Esophagus muscularis mucosa (tissue), 4 donors: ENCODE results near the gene GPRIN3. TPM values are rescaled to one million over a fixed set of nuclear protein-coding genes. Genes with fewer than 3 reads are reported as not detected.
"Not testable (repeated sequence)": the region's sequence is repeated elsewhere in the genome, so short reads cannot be mapped to it uniquely, and the experiment has no call there.

ENCODE experiments used
- DNase-seq: peaks from one replicate; pipeline ENCODE4 v3.0.0-alpha.2; 2017; ENCODE audit errors: extremely low spot score
- H3K27ac ChIP-seq, 4 donors: fragments of 200-600 bp; sonication (generic); replicated peaks in 1 of 4; 1 replicate in 3 of 4; 2 replicates in 1 of 4; pipeline ENCODE4 v1.5.1; 2016 to 2019; ENCODE audit warnings: mild to moderate bottlenecking in 1 of 4
- H3K27me3 ChIP-seq, 4 donors: fragments of 200-600 bp; sonication (generic); one replicate each; pipeline versions ENCODE4 v1.5.1 to v1.6.0; 2016 to 2019
- H3K36me3 ChIP-seq, 4 donors: fragments of 200-600 bp; sonication (generic); one replicate each; pipeline ENCODE4 v1.5.1; 2016 to 2019
- H3K4me1 ChIP-seq, 4 donors: fragments of 200-600 bp; sonication (generic); one replicate each; pipeline ENCODE4 v1.5.1; 2016 to 2019
- H3K4me3 ChIP-seq, 4 donors: fragments of 200-600 bp; sonication (generic); 1 replicate in 2 of 4; 2 replicates in 2 of 4; pipeline ENCODE4 v1.5.1; 2016 to 2019; ENCODE audit warnings: mild to moderate bottlenecking in 4 of 4, moderate library complexity in 1 of 4
- H3K9me3 ChIP-seq, 4 donors: fragments of 200-600 bp; sonication (generic); 1 replicate in 3 of 4; 2 replicates in 1 of 4; pipeline ENCODE4 v1.5.1; 2016 to 2019
- EP300 ChIP-seq: sonication (generic); formaldehyde crosslinking; IDR thresholded peaks from one replicate; pipeline ENCODE4 v1.6.1; 2017; ENCODE audit warnings: antibody characterized with exemption
- POLR2A ChIP-seq: fragments of 450-650 bp; IDR thresholded peaks from one replicate; pipeline ENCODE4 v1.6.1; 2017; ENCODE audit warnings: antibody characterized with exemption, moderate library complexity, mild to moderate bottlenecking, low read depth
- POLR2AphosphoS5 ChIP-seq, 2 donors: sonication (generic); formaldehyde crosslinking; IDR thresholded peaks; one replicate each; pipeline ENCODE4 v1.6.1; 2017; ENCODE audit warnings: antibody characterized with exemption in 2 of 2
- WGBS: methylation state at CpG from one replicate; pipeline ENCODE4 v1.1.5; 2018; 5-methylcytosine and 5-hydroxymethylcytosine counted together
- intact Hi-C: fragments of 100-400 bp; cut with DNase I; formaldehyde crosslinking; loops from one replicate; pipeline ENCODE4 v1.15.1; 2023
- total RNA-seq, 4 donors: library from RNA; depleted of rRNA; stranded (reverse); fragments of >200 nt; gene quantifications; one replicate each; pipeline versions ENCODE4 v1.1.0 to v1.2.1, GENCODE V29; 2016
- TF ChIP-seq, protein P1 (sequence below), 3 experiments: fragments of 200-600 bp in 2 of 3; fragments of 450-650 bp in 1 of 3; sonication (generic) in 2 of 3; IDR thresholded peaks; one replicate each; pipeline ENCODE4 v1.5.1; 2017 to 2019; ENCODE audit warnings: antibody characterized with exemption in 3 of 3, mild to moderate bottlenecking in 2 of 3, moderate library complexity in 1 of 3

GPRIN3 gene
- total RNA-seq, 4 donors from 2014 or later, result 2.5 to 3.6 (median 2.8) TPM

DNA sequence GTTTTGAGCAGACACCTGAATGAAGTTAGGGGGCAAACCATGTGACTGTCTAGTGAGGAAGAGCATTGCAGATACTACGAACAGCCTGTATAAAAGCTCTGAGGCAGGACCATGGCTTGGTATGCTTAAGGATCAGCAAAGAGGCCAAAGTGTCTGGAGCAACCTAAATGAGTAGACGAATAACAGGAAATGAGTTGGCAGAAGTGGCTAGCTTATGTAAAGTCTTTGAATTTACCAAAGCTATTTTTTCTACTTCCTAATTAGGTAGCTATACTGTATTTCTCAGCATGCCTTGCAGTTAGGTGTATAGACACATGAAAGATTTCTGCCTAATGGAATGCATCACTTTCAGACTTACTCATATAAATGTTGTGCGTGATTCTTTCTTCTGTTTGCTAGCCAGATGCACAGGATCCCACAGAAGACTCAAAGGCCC lies 9.3 kb upstream of the GPRIN3 start:
- H3K27ac ChIP-seq, result no peak overlapping the region
- TF ChIP-seq POLR2AphosphoS5 (IDR thresholded peaks at IDR 0.05) (no peak), POLR2A (no peak), EP300 (no peak)
- TF ChIP-seq, protein P1, sequence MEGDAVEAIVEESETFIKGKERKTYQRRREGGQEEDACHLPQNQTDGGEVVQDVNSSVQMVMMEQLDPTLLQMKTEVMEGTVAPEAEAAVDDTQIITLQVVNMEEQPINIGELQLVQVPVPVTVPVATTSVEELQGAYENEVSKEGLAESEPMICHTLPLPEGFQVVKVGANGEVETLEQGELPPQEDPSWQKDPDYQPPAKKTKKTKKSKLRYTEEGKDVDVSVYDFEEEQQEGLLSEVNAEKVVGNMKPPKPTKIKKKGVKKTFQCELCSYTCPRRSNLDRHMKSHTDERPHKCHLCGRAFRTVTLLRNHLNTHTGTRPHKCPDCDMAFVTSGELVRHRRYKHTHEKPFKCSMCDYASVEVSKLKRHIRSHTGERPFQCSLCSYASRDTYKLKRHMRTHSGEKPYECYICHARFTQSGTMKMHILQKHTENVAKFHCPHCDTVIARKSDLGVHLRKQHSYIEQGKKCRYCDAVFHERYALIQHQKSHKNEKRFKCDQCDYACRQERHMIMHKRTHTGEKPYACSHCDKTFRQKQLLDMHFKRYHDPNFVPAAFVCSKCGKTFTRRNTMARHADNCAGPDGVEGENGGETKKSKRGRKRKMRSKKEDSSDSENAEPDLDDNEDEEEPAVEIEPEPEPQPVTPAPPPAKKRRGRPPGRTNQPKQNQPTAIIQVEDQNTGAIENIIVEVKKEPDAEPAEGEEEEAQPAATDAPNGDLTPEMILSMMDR (IDR thresholded peaks at IDR 0.05), result no peak
- no peak for DNase-seq
- peaks cover 0 to 29% (median 19%) of the 10 kb centered on the region in 4 donors for H3K4me1 ChIP-seq
- whole genome bisulfite sequencing, result 27% methylated on average over 3 of the region's 3 CpGs
- H3K36me3 ChIP-seq, result no peaks in the 10 kb centered on the region
- no peaks in the 10 kb centered on the region for H3K27me3 ChIP-seq
- no peak overlapping the region for H3K4me3 ChIP-seq
- no peaks in the 10 kb centered on the region for H3K9me3 ChIP-seq
- intact Hi-C loops, result no loop called here

DNA sequence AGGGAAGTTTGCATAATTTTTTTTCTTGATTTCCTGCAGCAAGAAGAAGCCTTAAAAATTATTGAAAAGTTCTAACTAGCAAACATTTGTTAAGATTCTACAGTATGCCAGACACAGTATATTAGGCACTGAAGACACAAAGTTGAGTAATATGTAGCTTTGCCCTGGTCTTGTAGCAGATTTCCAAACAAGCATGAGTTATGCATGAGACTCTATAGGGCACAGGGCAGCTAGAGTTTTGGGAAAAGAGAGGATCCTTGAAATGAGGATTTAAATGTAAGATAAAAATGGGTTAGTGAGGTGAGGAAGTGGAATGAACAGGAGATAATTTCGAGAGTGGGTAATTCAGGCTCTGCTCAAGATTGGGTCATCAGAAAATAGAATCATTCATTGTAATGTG lies 8.6 kb upstream of the GPRIN3 start:
- intact Hi-C loops, result no loop called here
- WGBS, result 68% methylated on average over 1 of the region's 1 CpG

DNA sequence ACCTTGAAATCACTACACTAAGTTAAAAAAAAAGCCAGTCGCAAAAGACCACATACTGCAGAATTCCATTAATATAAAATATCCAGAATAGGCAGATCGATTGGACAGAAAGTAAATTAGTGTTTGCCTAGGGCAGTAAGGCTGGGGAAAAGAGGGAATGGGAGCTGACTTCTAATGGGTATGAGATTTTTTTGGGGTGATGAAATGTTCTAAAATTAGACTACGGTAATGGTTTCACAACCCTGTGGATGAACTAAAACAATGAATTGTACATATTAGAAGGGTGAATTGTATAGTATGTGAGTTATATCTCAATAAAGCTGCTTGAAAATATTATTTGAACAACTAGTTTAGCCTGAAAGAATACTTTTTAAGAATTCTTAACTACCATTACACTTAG lies 6.7 kb upstream of the GPRIN3 start:
- Histone ChIP-seq H3K27me3 (no peaks in the 10 kb centered on the region), H3K36me3 (no peaks in the 10 kb centered on the region), H3K27ac (no peak overlapping the region), H3K4me1 (peaks cover 0 to 29% (median 19%) of the 10 kb centered on the region in 4 donors), H3K4me3 (no peak overlapping the region), H3K9me3 (no peaks in the 10 kb centered on the region)
- no peak for DNase-seq
- WGBS, result 85% methylated on average over 3 of the region's 3 CpGs
- TF ChIP-seq EP300, result no peak
- TF ChIP-seq POLR2AphosphoS5 (IDR thresholded peaks at IDR 0.05), result no peak
- TF ChIP-seq, protein P1 (IDR thresholded peaks at IDR 0.05), result no peak
- TF ChIP-seq POLR2A, result no peak
- intact Hi-C loops, result no loop called here

More for the DNA sequence above, 8.6 kb upstream of the GPRIN3 start:
- TF ChIP-seq EP300 (no peak), POLR2A (no peak), POLR2AphosphoS5 (IDR thresholded peaks at IDR 0.05) (no peak)
- TF ChIP-seq, protein P1 (IDR thresholded peaks at IDR 0.05), result no peak
- H3K4me3 ChIP-seq, result no peak overlapping the region
- no peak for DNase-seq
- H3K36me3 ChIP-seq, result no peaks in the 10 kb centered on the region
- peaks cover 0 to 29% (median 19%) of the 10 kb centered on the region in 4 donors for H3K4me1 ChIP-seq
- H3K27ac ChIP-seq, result no peak overlapping the region
- H3K9me3 ChIP-seq, result no peaks in the 10 kb centered on the region
- H3K27me3 ChIP-seq, result no peaks in the 10 kb centered on the region

DNA sequence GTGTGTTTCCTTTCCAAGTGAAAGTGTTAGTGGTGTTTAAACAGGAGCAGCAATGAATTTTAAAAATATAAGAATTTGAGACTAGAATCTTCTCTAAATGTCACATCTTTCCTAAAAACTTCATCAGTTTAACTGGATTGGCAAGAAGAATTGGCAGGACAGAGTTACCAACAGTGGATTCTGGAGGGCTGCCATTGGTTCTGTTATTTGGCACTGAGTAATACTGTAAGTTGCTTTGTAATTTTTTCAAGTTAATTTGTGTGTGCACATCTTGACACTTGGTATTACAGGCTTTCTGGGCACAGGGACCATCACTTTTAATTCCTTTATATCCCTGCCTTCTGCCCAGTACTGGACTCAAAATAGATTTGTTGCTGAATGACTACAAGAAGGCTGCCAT lies 4.5 kb upstream of the GPRIN3 start:
- TF ChIP-seq, protein P1 (IDR thresholded peaks at IDR 0.05), result no peak
- TF ChIP-seq EP300 (no peak), POLR2A (no peak), POLR2AphosphoS5 (IDR thresholded peaks at IDR 0.05) (no peak)
- no peak for DNase-seq
- intact Hi-C loops, result no loop called here
- Histone ChIP-seq H3K9me3 (no peaks in the 10 kb centered on the region), H3K27ac (no peak overlapping the region), H3K36me3 (no peaks in the 10 kb centered on the region), H3K4me3 (no peak overlapping the region), H3K27me3 (no peaks in the 10 kb centered on the region), H3K4me1 (peaks cover 5 to 24% (median 20%) of the 10 kb centered on the region in 4 donors)

DNA sequence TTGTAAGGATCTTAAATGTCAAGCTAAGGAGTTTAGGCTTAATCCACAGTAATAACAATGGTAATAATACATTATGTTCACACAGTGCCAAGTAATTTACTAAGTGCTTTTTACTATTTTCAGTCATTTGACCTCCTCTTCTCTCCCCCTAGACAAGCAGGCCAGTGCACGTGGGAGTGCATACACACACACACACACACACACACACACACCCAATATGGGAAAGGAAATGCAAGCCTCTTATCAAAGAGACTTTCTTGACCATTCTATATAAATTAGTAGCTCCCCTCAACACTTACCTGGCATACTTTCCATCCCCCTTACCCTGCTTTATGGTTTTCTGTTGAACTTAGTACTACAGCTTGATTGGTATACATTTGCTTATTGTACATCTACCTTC lies 3.8 kb upstream of the GPRIN3 start:
- Histone ChIP-seq H3K27ac (no peak overlapping the region), H3K27me3 (no peaks in the 10 kb centered on the region), H3K4me1 (peaks cover 5 to 22% (median 18%) of the 10 kb centered on the region in 4 donors), H3K36me3 (no peaks in the 10 kb centered on the region), H3K9me3 (no peaks in the 10 kb centered on the region), H3K4me3 (no peak overlapping the region)
- no peak for DNase-seq
- no peak for TF ChIP-seq EP300
- TF ChIP-seq POLR2A, result no peak
- intact Hi-C loops, result no loop called here
- 59% methylated on average over 1 of the region's 1 CpG for WGBS

DNA sequence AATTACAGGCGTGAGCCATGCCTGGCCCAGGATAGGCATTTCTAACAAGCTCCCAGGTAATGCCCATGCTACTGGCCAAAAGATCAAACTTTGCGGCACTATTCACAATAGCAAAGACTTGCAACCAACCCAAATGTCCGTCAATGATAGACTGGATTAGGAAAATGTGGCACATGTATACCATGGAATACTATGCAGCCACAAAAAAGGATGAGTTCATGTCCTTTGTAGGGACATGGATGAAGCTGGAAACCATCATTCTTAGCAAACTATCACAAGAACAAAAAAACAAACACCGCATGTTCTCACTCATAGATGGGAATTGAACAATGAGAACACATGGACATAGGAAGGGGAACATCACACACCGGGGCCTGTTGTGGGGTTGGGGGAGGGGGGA lies 1.6 kb upstream of the GPRIN3 start:
- H3K27ac ChIP-seq, H3K9me3 ChIP-seq, H3K27me3 ChIP-seq, H3K36me3 ChIP-seq, DNase-seq, H3K4me3 ChIP-seq, intact Hi-C loops: not testable (repeated sequence)
- WGBS, result 86% methylated on average over 5 of the region's 5 CpGs
- H3K4me1 ChIP-seq, result peaks cover 5 to 35% (median 21%) of the 10 kb centered on the region in 4 donors
